Anterior cingulate cortex (tissue), 58 donors: Measurements from ENCODE around the gene GRIFIN.
"Not testable (repeated sequence)": the region's sequence is repeated elsewhere in the genome, so short reads cannot be mapped to it uniquely, and the experiment has no call there.

Source experiments
- DNase-seq, 58 donors: peaks; one replicate each; lab custom pipeline; 2025; lab: John Stamatoyannopoulos, UW

Gene GRIFIN

GRCh38 chr7:2469460-2470203 is 6.6 kb downstream of the GRIFIN start:
- not testable (repeated sequence) for DNase-seq

DNA sequence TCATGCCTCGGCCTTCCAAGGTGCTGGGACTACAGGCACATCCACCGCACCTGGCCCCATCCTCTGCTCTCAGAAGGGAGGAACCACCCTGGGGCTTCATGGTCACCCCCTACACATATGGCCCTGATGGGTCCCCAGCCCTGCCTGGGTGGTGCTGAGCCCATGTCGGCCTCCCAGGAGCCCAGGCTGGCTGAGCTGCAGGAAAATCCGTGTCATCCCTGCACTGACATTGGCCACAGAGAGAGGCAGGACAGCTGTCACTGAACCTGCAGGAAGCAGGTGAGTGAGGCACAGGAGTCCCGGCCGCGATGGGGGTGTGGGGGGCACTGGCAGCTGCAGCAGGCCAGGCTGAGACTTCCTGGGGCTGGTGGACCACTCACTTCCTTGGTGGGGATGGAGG is 8.0 kb downstream of the GRIFIN start:
- no peak for DNase-seq

DNA sequence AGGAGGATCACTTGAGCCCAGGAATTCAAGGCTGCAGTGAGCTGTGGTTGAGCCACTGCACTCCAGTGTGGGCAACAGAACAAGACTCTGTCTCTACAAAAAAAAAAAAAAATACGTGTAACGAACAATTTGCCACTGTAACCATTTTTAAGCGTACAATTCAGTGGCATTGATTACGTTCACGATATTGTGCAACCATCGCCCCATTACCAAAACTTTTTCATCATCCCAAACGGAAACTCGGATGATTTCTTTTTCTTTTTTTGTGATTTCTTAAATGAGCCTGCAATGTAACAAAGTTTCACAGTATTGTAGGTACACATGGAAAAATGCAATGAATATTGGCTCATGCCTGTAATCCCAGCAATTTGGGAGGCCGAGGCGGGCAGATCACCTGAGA is 9.5 kb downstream of the GRIFIN start:
- no peak for DNase-seq

- peak in 32 of 58 donors; percentile 9 to 83 (median 45) for DNase-seq
These were observed 10.3 kb downstream of the GRIFIN start for GRCh38 chr7:2465928-2466327.

- DNase-seq = no peak
These were observed 13.5 kb downstream of the GRIFIN start for GRCh38 chr7:2462731-2463130.

- no peak for DNase-seq
These were observed 14.8 kb downstream of the GRIFIN start for GRCh38 chr7:2461268-2462026.

- peak in 53 of 58 donors; percentile 29 to 95 (median 76) for DNase-seq
These were observed 15.6 kb downstream of the GRIFIN start for GRCh38 chr7:2460641-2461040.

DNA sequence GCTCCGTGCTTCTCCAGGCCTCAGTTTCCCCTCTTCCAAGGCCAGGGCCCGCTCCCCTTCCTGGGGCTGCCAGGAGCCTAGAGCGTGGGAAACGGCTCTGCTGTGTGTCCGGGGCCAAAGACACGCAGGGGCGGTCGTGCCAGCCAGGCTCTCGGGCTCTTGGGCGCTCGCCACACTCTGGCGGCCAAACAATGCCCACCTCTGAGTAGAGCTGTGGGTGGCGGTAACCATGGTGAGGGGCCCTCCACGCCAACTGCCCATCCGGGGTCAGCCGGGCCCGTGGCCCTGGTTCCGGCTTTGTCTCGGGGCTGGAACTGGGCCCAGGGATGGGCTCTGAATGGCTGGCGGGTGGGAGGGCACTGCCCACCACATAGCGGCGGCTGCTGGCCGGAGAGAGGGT is 16.0 kb downstream of the GRIFIN start:
- DNase-seq = peak in 54 of 58 donors; percentile 21 to 95 (median 80)

DNA sequence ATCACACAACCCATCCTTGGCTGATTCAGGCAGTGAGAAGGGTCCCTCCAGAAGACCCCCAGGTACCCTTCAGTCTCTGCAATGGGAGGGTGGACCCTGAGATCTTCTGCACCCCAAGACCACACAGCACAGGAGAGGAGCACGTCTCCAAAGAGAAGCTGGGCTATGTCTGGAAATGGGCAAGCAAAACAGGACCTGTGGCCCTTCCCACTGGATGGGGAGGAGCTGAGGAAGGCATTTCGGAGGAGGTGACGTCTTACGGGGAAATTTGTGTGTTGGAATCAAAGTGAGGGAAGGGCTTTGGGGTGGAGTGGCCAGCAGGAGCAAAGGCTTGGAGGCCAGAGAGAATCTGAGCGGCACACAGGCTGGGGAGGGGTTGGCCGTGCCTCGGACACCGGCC is 16.5 kb downstream of the GRIFIN start:
- DNase-seq = no peak

DNA sequence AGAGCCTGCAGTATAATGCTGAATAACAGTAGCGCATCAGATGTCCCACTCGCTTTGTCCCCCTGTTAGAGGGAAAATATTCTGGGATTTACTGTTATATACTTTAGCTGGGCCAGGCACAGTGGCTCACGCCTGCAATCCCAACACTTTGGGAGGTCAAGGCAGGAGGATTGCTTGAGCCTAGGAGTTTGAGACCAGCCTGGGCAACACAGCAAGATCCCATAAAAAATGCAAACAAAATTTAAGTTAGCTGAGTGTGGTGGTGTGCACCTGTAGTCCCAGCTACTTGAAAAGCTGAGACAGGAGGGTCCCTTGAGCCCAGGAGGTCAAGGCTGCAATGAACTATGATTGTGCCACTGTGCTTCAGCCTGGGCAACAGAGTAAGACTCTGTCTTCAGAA is 22.3 kb downstream of the GRIFIN start:
- DNase-seq = not testable (repeated sequence)

DNA sequence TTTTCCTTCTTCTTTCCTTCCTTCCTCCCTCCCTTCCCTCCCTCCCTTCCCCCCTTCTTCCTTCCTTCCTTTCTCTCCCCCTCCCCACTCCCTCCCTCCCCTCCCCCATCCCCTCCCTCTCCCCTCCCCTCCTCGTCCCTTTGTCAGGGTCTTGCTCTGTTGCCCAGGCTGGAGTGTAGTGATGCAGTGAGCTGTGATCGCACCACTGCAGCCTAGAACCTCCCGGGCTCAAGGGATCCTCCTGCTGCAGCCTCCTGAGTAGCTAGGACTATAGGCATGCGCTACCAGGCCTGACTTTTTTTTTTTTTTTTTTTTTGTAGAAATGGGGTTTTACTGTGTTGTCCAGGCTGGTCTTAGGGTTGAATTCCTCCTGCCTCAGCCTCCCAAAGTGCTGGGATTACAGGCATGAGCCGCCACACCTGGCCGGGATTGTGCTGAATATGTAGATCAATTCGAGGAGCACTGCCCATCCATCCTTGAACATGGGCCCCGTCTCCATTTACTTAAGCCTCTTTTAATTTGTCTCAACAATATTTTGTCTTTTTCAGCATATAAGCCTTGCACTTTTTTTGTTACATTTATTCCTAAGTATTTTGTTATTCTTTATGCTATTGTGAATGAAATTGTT is 23.4 kb downstream of the GRIFIN start:
- DNase-seq = no peak

GRCh38 chr7:2452074-2452507 is 24.1 kb downstream of the GRIFIN start:
- DNase-seq = peak in 3 of 58 donors; percentile 41 to 51 (median 43)

GRCh38 chr7:2451171-2452073 is 24.8 kb downstream of the GRIFIN start:
- DNase-seq = peak in 53 of 58 donors; percentile 19 to 83 (median 64)

- no peak for DNase-seq
These were observed 25.7 kb downstream of the GRIFIN start for GRCh38 chr7:2450198-2451107.

DNA sequence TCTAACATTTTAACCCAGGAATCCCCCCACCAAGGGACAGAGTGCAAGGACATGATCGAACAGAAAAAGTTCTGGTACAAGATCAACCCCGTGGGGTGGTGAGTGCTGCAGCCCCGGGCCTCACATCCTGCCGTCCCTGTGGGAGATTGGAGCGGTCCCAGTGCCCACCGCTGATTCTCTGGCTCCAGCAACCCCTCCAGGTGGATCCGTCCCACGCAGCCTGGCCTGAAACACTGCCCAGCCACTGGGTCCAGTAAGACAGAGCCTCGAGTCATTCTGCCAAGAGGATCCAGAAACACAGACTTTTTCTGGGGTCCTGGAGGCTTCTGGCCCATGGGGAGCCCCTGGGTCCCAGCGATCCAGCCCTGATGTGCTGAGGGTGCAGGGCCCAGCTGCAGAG is 29.5 kb downstream of the GRIFIN start:
- no peak for DNase-seq

GRCh38 chr7:2445898-2446555 is 30.2 kb downstream of the GRIFIN start:
- peak in 37 of 58 donors; percentile 19 to 79 (median 48) for DNase-seq

GRCh38 chr7:2445047-2445446 is 31.2 kb downstream of the GRIFIN start:
- DNase-seq = peak in 6 of 58 donors; percentile 6 to 43 (median 29)

DNA sequence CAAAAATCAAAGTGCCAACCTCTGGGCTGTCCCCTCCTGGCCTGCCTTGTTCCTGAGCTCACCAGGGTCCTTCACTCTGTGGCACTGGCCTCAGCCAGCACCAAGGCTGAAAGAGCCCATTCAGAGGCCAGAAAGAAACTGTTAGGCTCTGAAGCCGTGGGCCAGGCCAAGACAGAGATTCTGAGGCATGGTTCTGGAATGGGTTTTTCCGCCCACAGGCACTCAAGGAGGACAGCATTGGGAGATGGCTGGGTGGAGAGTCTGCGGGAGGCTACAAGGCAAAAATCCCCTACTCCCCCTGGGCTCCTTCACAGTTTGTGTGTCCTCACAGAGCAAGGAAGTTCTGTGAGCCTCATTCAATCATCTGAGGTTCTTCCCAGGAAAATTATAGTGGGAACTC is 31.7 kb downstream of the GRIFIN start:
- DNase-seq = peak in 18 of 58 donors; percentile 10 to 65 (median 30)
